Measurements from ENCODE around the gene TMEM81.

TMEM81 gene

DNA sequence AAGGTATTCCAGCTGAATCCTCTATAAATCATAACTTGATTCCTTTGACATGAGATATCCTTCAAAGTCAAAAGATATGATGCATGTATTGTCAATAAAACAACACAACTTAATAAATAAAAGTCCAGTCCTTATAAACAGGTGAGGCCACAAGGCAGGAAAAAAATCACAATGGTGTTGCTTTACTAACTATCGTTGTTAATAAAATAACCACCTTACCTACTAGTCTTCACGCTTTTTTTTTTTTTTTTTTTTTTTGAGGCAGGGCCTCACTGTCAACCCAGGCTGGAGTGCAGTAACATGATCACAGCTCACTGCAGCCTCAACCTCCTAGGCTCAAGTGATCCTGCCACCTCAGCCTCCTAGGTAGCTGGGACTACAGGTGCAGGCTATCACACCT is at the start of gene TMEM81:
TMEM81 (minus strand) TSS at position 101 of the 400 bp plus-strand sequence. CDS start 140 bp downstream, outside the sequence.
- no peak for DNase-seq

DNA sequence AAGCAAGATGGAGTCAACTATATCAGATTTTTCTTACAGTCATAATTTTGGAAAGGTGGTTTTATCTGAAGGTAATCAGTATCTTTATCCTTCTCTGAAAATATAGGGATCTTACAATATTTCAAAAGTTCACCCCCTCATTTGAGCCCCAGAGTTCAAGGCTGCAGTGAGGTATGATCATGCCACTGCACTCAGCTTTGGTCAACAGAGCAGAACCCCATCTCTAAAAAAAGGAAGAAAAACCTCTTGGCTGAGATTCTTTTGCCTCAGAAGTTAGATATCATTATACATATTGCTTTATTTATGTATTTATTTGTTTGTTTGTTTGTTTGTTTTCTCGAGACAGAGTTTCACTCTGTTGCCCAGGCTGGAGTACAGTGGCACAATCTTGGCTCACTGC is 49.0 kb upstream of the TMEM81 start:
- DNase-seq, result no peak

- DNase-seq, result no peak
Observed at GRCh38 chr1:205129447-205130029, 45.3 kb upstream of the TMEM81 start.

- DNase-seq, result no peak
Observed at GRCh38 chr1:205128050-205128449, 43.8 kb upstream of the TMEM81 start.

DNA sequence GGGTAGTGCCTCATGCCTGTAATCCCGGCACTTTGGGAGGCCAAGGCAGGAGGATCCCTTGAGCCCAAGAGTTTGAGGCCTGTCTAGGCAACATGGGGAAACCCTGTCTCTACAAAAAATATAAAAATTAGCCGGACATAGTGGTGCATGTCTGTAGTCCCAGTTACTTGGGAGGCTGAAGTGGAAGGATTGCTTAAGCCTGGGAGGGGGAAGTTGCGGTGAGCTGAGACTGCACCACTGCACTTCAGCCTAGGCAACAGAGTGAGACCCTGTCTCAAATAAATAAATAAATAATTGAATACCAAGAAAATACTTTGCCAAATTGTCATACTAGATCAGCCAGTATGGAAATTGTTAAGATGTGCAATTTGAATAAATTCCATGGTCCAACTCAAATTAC is 43.4 kb upstream of the TMEM81 start:
- no peak for DNase-seq

GRCh38 chr1:205124726-205125125 is 40.5 kb upstream of the TMEM81 start:
- DNase-seq, result no peak

GRCh38 chr1:205122489-205122882 is 38.2 kb upstream of the TMEM81 start:
- DNase-seq, result no peak

DNA sequence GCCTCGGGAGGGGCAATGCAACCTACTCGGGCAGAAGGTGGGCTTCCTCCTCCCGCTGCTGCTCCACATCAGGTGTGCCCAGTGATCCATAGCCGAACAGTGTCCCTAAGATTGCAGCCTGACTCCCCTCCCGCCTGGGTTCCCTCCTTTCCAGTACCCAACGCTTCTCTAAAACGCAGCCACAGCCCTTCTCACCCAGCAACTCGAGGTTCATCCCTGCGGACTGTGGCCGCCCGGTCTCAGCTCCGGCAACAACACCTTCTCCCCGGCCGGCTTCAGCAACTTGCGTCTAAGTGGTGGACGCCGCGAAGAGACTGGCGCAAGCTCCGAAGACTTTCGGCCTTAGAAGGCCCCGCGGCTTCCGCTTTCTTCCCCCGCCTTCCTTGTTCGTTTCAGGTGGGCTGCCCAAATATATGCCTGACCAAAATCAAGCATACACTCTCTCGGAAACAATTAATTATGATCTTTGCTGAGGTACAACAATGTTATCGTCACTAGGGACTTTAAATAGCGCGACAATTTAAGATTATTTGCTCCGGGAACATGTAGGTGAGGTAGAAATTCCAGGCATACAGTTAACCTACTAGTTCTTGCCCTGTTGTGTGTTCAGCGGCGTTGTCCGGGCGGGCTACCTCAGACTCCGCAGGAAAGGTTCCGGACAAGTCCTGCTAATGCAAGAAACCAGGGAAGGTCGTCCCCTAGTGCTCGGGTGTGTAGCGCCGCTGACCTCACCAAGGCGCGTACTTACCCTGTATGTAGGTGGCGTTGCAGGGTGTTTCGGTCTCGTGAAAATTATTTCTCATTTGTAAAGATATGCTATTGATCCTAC is 37.6 kb upstream of the TMEM81 start, which contains the start of gene RBBP5:
RBBP5 (minus strand) TSS at position 319 of the 829 bp plus-strand sequence; CDS start at position 214, 105 bp downstream.
- peak; percentile 92 for DNase-seq

DNA sequence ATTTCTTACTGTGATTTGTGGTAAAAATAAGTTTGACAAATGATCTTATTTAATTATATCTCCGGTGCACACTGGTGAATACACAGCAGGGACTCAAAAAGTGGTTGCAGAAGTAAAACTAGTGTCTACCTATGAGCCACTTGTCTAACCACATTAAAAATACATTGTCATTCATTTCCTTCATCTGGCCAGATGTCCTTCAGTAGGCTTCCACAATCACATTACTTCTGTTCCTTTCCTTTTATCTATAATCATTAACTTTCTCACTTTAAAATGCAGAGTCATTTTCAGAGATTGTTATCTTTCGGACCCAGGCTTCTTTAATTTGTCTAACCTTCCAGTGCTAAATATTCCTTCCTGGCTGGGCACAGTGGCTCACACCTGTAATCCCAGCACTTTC is 34.5 kb upstream of the TMEM81 start:
- DNase-seq, result no peak

DNA sequence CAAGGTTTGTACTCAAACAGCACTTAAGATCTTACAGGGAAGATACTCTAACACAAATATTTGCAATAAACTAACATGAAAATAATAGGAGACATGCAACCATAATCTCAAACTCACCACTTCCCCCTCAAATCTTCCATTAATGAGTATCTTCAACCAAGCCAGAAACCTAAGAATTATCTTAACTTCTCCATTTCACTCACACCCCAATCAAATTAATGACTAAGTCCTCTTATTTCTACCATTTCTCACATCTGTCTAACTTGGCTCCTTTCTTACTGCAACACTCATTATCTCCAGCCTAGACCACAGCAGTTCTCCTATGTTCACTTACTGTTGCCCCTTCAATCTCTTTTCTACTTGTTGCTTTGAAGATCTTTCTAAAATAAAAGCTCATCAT is 27.1 kb upstream of the TMEM81 start:
- DNase-seq, result no peak

GRCh38 chr1:205109711-205110110 is 25.5 kb upstream of the TMEM81 start:
- DNase-seq, result no peak

DNA sequence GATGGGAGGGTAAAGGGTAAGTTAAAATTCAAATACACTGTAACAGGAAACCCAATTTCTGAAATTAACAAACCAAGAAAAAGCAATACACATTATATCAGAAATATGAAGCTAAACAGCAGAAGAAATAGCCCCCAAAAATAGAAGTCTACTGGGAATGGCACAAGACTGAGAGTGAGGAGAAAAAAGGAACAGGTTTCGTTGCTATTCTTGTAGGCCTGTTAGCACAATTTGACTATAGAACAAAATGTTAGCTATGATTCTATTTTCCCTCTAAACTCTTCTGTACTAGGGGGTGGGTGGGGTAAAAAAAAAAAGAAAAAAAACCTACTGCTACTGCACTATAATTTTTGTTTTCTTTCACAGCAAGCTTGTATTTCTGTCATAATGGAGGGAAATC is 25.0 kb upstream of the TMEM81 start:
- DNase-seq, result no peak

DNA sequence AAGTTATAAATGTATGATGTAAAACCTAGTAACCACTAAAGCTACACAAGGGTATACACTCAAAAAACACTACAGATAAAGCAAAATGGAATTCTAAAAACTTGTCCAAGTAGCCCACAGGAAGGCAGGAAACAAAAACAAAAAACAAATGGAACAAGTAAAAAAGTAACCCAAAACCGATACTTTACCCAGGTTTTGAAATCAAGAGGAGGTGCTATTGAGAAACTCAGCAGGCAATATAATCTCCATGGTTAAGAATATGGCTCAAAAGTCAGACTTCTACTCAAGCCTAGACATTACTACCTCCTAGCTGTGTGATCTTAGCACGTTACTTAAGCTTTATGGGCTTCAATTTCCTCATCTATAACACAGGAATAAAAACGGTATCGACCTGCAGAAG is 24.2 kb upstream of the TMEM81 start:
- no peak for DNase-seq

DNA sequence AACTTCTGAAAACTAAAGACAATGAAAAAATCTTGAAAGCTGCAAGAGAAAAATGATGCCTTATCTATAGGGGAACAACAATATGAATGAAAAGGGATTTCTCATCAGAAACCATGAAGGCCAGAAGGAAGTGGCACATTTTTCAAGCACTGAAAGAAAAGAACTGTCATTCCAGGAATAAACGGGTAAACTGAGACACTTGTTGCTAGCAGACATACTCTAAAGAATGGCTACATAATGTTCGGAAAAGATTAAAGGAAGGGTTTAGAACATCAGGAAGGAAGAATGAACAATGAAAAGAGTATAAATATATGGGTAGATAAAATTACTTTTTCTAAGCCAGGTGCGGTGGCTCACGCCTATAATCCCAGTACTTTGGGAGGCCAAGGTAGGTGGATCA is 23.1 kb upstream of the TMEM81 start:
- DNase-seq, result no peak

DNA sequence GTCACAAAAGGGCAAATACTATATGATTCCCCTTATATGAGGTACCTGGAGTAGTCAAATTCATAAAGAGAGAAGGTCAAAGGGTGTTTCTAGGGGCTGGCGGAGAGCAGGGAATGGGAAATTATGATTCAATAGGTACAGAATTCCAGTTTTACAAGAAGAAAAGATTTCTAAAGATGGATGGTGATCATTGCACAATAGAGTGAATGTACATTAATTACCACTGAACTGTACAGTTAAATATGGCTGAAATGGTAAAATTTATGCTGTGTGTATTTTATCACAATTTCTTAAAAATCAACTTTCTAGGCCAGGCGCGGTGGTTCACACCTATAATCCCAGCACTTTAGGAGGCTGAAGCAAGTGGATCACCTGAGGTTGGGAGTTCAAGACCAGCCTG is 18.1 kb upstream of the TMEM81 start:
- no peak for DNase-seq

GRCh38 chr1:205098242-205098641 is 14.0 kb upstream of the TMEM81 start:
- no peak for DNase-seq

GRCh38 chr1:205095422-205095821 is 11.2 kb upstream of the TMEM81 start:
- no peak for DNase-seq

DNA sequence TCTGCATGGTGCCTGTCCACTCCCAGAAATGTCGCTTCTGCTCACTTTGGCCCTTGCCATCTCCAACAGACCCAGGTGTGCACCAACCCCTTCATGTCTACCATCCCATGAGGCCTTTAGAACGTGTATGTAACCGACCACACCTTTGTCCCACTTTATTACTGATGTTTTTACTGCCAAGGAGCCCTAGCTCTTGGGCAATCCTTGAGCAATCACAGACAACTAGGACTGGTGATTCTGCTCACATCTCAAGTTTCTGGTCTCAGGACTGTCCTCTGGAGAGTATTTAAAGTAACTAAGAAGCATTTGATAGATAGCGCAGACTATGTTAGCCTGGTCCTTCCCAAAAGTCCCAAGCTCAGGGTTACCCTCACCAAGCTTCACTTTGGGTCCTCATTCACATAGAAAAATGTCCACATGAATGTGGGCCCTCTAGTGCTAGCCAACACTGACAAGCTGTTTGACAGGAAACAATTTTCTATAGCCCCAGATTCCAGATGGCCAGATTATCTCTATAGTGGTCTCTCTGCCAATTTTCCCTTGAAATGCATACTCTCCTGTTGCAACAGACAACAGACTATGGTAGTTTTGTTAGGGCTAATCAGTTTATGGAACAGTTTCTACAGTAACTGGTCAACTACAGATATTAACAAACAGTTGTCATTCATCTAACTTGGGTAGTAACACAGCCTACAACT is 6.9 kb upstream of the TMEM81 start:
- peak; percentile 25 for DNase-seq

GRCh38 chr1:205088341-205088740 is 4.1 kb upstream of the TMEM81 start:
- no peak for DNase-seq

GRCh38 chr1:205082431-205082830 is 1.8 kb downstream of the TMEM81 start:
- no peak for DNase-seq

GRCh38 chr1:205077934-205078311 is 6.3 kb downstream of the TMEM81 start:
- no peak for DNase-seq

GRCh38 chr1:205077158-205077933 is 6.9 kb downstream of the TMEM81 start:
- DNase-seq, result no peak

DNA sequence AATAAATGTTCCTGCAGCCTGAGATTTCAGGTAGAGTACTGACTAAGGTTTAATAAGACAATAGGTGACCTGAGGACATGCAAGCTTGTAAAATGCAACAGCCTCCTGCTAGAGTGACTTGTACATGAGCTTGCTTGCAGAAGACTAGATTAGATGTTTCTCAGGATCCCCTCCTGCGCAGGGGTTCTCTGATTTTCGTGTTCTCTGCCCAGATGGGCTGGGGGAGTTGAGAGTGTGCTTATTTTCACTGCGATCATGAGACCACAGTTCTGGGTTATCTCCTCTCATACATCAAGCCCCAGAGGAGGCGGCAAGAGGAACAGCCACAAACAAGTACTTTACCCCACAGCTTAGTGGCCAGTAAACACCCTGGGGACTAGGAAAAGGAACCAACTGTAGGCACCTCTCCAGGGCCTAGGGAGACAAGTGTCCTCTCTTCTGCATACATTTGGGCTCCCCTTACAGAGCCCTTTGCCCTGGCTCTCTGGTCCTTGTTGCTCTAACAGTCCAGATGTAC is 8.0 kb downstream of the TMEM81 start:
- DNase-seq, result no peak

All from NCI-H1694 (cell line).